GM18505 (cell line): ENCODE data around the gene TSPO.
A peak's percentile ranks its signal among the peaks of the same experiment; 100 is the strongest.

ENCODE experiments used
- ATAC-seq: cut with Tn5 transposase; IDR thresholded peaks from one replicate; pipeline ENCODE4 v1.9.1; 2021; ENCODE audit not compliant: unreplicated experiment
- POLR2A ChIP-seq: IDR thresholded peaks from 4 replicates; pipeline ENCODE4 v1.6.1; 2011; ENCODE audit warnings: borderline replicate concordance; ENCODE audit not compliant: insufficient read depth, insufficient read length; ENCODE audit errors: extremely low read depth

Gene TSPO

GRCh38 chr22:43126501-43127165 is 24.7 kb upstream of the TSPO start:
- no peak for ATAC-seq
- no peak for TF ChIP-seq POLR2A

DNA sequence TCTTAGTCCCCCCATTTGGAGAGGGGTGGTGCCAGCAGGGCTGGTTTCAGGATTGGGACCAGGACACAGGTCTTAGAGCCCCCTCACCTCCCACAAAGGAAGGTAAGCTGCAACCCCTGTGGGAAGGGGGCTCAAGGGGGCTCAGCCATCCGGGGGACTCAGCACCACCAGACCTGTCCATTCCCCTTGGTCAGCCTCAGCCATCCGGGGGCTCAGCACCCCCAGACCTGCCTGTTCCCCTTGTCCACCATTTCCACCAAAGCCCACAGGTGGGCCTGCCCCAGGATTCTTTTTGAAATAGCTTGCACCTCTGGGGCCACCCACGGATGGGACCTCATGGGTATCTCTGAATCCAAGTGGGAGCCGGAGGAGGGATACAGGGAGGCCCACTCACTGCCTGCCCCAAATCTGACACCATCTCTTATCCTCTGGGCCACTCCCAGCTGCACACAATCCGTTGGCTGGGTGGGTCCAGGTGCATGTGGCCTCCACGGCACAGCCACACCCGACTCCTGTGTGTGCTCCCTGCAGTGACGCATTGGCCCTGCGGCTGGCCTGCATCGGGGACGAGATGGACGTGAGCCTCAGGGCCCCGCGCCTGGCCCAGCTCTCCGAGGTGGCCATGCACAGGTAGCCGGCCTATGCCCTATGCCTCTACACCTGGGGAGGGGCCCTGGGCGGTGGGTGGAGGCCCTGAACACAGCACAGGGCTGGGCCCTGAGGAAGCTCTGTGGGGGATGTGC is 24.0 kb upstream of the TSPO start:
- no peak for ATAC-seq
- no peak for TF ChIP-seq POLR2A

- ATAC-seq = no peak
- TF ChIP-seq POLR2A = no peak
Observed at GRCh38 chr22:43128116-43128515, 23.2 kb upstream of the TSPO start.

DNA sequence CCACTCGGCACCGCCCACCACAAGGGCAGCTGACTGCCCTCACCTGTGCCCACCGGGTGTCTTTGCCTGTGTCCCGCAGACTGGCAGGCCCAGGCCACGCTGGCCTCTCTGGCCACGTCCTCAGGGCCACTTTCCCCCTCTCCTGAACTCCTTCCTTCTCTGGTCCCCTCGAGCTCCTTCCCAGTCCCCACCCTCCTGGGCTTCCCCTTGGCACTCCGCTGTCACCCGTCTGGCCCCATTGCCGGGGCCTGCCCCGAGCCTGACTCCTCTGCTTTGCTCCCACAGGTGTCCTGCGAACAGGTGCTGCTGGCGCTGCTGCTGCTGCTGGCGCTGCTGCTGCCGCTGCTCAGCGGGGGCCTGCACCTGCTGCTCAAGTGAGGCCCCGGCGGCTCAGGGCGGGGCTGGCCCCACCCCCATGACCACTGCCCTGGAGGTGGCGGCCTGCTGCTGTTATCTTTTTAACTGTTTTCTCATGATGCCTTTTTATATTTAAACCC is 22.4 kb upstream of the TSPO start:
- ATAC-seq = no peak
- TF ChIP-seq POLR2A = no peak

DNA sequence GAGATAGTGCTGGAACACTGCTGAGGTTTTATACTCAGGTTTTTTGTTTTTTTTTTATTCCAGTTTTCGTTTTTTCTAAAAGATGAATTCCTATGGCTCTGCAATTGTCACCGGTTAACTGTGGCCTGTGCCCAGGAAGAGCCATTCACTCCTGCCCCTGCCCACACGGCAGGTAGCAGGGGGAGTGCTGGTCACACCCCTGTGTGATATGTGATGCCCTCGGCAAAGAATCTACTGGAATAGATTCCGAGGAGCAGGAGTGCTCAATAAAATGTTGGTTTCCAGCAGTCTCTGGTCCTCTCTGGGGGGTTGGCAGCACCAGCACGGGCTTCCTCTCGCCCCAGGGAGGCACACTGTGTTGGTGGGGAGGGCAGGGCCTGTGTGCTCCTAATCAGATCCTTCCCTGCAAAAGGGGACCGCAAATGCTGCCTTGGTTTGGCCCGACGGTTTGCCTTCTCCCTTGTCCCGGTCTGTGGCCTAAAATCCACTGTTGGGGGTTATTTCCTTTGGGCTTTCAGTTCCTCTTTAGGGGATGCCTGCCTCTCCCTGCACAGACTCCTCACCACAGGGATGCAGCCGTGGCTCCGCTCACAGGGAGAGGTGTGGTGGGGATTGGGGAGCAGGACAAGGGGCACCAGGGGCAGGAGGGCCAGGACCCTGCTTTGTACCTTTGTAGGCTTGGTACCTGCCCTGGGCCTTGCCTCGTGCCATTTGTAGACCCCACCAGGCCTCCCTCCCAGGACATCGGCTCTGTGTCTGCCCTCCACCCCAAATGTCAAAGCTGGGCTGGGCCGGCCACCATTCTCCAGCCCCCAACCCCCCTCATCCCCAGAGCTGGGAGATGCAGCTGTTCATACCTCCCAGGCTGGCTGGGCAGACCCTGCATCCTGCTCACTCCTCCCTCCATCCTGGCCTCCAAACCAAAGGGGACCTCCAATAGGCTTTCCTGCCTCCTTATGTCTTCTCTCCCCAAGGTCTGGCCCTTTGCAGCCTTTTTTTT is 21.6 kb upstream of the TSPO start:
- no peak for TF ChIP-seq POLR2A
- no peak for ATAC-seq

- ATAC-seq = no peak
- no peak for TF ChIP-seq POLR2A
Observed at GRCh38 chr22:43131773-43132501, 19.4 kb upstream of the TSPO start.

DNA sequence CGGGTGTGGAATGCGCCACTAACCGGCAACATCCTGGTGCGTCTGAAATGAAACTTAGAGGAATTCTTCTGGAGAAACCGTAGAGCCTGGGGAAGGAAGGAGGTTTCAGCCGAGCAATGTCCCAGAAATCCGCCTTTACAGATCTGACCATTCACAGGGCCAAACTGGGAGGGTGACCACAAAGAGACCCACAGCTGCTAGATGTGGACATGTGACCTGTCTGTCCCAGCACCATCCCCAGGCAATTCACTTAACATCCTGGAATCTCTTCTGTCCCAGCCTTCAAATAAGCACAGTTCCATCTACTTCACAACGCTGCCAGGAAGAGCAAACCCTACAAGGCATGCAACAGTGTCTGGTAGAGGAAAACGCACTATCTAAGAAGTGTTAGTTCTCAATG is 18.0 kb upstream of the TSPO start:
- no peak for ATAC-seq
- no peak for TF ChIP-seq POLR2A

DNA sequence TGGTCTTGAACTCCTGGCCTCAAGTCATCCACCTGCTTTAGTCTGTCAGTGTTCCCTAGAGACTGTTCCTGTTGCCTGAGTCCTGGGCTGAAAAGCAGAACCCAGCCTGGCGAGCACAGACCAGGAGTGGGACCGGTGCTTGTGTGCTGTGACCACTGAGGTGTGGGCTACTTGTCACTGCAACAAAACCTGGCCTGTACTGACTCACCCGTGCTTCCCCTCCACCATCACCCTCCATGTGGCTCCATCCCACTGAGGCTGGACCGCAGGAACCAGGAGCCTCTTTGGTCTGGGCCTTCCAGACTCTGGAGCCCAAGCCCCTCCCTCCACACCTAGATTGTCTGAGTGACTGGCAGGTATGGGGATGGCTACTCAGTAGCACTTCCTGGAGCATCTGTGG is 16.8 kb upstream of the TSPO start:
- TF ChIP-seq POLR2A = no peak
- ATAC-seq = no peak

- ATAC-seq = no peak
- no peak for TF ChIP-seq POLR2A
Observed at GRCh38 chr22:43135565-43135964, 15.8 kb upstream of the TSPO start.

DNA sequence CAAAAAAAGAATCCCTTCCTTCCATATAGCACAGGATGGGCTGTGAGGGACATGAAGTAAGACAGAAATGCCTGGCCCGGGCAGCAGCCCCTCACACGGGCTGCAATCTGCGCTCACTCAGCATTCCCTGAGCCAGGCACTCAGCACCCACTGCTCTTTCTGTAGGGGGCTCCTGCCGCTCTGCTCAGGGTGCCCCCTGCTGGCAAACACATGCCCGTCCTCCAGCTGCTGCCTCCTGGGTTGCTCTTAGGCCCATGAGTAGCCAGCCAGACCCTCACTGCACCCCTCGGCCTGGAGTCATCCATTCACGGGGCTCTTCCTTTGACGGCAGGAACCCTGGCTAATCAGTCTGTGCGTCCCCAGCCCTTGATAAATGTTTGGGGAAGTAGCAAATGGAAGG is 15.1 kb upstream of the TSPO start:
- ATAC-seq = no peak
- TF ChIP-seq POLR2A = no peak

DNA sequence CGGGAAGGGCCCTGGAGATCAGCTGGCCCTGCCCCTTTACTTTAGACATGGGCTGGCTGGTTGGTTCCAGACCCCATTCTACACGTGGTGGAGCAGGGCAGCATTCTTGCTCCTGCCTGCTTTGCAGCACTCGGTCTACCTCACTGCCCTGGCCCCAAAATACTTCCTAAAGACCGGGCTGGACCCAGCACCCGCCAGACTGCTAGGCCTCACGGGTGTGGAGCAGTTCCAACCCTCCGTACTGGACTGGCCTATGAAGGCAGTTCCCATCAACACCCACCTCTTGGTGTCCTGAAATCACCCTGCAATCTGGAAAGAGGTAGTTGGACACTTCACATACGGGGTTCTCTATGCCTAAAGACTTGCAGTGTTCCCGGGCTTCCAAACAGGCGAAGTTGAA is 14.6 kb upstream of the TSPO start:
- TF ChIP-seq POLR2A = no peak
- no peak for ATAC-seq

- peak; percentile 81 for TF ChIP-seq POLR2A
- ATAC-seq = peak; percentile 68
Observed at GRCh38 chr22:43142880-43143562, 8.3 kb upstream of the TSPO start, which contains the start of gene MCAT. Gene MCAT, minus strand, starts transcription at chr22:43143398. Its CDS starts 50 bp downstream, at chr22:43143348.
